ENCODE data around the gene PLEKHA6.

DNA sequence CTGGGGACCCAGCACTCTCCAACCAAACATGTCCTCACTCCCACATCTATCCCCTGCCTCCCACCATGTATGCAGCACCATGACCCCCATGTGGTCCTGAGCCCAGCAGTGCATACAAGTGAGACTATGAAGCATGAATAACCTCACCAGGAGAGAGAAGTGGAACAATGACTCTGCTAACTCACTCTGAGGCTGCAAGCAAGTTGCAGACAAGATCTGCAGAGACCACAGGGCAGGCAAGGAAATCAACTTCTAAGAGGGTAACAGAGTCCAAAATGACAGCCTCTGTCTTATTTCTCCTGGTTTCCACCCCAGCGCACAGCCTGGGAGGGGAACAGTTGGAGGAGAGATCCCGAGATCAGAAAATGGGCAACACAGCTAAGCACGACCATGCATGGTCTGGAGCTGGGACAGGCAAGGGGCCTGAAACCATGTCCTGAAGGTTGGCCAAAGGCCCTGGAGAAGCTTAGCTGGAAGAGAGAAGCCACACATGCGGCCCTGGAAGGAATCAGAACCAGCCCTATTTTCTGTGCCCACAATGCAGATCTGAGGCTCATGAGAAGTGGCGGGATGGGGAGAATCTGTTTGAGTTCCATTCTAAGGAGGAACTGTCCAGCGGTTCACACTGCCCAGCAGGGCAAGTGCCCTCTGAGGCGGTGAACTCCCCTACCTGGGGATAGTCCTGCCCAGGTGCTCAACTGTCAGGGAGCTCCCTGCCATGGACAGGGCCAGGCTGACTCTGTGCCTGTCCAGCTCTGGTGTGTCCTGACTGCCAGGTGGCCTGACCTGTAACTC lies 181.0 kb downstream of the PLEKHA6 start:
- TF ChIP-seq, protein P1, sequence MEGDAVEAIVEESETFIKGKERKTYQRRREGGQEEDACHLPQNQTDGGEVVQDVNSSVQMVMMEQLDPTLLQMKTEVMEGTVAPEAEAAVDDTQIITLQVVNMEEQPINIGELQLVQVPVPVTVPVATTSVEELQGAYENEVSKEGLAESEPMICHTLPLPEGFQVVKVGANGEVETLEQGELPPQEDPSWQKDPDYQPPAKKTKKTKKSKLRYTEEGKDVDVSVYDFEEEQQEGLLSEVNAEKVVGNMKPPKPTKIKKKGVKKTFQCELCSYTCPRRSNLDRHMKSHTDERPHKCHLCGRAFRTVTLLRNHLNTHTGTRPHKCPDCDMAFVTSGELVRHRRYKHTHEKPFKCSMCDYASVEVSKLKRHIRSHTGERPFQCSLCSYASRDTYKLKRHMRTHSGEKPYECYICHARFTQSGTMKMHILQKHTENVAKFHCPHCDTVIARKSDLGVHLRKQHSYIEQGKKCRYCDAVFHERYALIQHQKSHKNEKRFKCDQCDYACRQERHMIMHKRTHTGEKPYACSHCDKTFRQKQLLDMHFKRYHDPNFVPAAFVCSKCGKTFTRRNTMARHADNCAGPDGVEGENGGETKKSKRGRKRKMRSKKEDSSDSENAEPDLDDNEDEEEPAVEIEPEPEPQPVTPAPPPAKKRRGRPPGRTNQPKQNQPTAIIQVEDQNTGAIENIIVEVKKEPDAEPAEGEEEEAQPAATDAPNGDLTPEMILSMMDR (IDR thresholded peaks at IDR 0.05), result no peak
- no peak for TF ChIP-seq POLR2A (IDR thresholded peaks at IDR 0.05)

All from right lobe of liver (tissue), 4 donors.